T47D (cell line): ENCODE data around the gene BCL11A.

Experiments
- DNase-seq, 2 experiments: peaks; one replicate each; pipeline versions ENCODE4 v3.0.0 to v3.0.0-alpha.2; 2011 to 2012; ENCODE audit warnings: low read depth in 1 of 2, low spot score in 1 of 2
- JUND ChIP-seq: IDR thresholded peaks from 2 replicates; pipeline ENCODE4 v1.6.1; 2012; ENCODE audit warnings: low read depth
- in situ Hi-C: cut with HindIII; loops from 2 replicates; pipeline ENCODE4 v1.10.0; 2016; ENCODE audit warnings: low sequenced_read_pairs, low pct_unique_long_range_greater_than_20kb

The BCL11A gene

GRCh38 chr2:60440079-60440766 lies 113.2 kb downstream of the BCL11A start:
- in situ Hi-C loops, result no loop called here
- no peak for DNase-seq
- no peak for TF ChIP-seq JUND

DNA sequence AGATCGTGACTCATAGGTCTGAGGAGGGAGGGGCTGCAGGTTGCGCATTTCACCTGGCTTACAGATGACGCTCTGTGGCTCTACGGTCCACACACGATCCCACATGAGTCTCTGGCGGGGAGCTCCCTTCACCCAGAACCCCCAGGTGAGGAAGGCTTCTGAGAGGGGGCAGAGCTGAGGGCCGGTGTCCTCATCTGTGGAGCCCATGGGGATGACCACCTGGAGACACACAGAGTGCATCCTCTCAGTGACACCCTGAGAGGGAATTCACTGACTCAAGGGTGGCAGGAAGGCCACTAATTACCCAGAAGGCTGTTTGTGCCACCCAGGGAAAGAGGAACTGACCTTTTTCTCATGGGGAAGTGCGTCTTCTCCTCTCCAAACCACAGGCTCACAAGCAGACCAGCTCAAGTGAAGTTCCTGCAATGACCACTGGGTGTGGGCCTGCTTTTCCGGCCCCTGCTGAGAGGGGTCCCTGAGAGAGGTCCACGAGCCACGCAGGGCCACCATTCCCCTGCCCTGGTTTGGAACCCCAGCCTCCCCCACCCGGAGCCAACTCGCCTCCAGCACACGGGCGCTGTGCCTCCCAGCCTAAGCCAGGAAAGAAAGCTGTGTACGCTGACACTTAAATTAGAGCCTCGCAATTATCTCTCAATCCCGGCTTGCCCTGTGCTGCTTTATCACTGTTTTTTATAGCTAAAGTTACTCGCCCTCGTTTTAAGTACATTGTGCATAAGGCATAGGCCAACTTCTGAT lies 114.1 kb downstream of the BCL11A start:
- TF ChIP-seq JUND, result no peak
- DNase-seq, result peak in 1 of 2 experiments; percentile 10
- in situ Hi-C loops, result no loop called here

- no peak for TF ChIP-seq JUND
- in situ Hi-C loops, result no loop called here
- no peak for DNase-seq
These were observed 114.8 kb downstream of the BCL11A start for GRCh38 chr2:60438653-60439052.

DNA sequence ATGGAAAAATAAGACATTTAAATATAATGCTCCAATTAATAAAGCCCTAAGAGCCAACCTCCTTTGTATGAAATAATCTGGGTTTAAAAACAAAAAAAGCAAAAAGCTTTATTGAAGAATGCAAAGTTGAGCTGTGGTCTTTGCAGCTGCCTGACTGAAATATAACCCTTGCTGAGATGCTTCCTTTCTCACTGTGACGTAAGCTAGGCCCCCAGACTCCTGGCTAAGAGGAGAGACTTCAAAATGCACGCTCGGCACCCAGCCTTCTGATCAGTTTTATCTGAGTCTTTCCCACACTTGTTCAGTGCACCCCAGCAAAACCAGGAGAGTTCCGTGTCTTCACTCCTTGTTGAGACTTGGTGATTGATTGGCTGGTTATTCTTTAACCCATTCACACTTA lies 115.3 kb downstream of the BCL11A start:
- in situ Hi-C loops, result no loop called here

DNA sequence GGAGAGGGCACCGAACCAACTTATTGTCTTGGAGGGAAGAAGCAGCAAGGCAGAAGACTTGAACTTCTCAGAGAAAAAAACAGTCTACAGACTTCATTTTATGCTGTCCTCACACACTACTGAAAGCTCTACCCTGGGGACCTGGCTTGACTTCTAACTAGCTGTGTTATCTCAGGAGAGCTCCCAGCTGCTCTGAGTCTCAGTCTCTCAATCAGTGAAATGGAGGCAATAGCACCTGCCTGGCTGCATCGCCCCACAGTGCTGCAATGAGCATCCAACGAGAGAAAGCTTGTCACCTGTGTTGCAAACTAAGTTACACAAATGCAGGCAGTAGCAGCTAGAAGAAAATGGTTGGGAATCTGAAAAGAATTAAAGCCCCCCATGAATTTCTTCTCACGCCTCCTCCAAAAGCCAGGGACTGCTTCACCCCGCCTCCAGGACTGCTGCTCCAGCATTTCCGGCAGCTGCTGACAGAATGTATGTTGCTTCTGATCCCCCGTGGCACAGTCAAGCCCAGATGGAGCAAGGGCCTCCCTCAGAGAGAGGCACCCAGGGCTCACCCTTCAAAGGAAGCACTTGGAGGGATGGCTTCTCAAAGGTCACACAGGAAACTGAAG lies 116.3 kb downstream of the BCL11A start:
- no peak for TF ChIP-seq JUND
- in situ Hi-C loops, result no loop called here
- no peak for DNase-seq

More for the DNA sequence above, 115.3 kb downstream of the BCL11A start:
- no peak for TF ChIP-seq JUND
- DNase-seq, result no peak

DNA sequence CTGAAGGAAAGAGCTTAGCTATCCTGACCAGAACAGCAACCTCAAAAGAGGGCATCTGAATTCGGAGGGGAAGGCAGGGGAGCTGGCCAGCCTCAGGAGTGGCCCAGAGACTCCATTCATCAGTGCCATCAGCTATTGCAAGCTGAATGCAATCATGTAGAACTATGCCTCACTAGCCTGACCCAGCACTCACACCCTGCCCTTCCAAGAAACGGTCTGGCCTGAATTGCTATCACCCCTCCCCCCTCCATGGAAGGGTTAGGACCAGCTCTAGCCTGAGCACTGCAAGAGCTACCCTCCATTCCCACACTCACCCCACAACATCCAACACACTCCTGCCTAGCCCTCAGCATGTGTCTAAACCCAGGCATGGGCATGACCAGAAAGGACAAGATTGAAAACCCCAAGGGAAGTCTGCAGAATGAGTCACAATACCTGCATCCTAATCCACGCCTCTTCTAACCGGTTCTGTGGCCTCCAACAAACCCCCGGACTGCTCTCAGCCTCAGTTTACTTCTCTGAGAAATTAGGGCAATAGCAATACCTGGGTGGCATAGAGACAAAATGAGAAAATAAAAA lies 120.3 kb downstream of the BCL11A start:
- no peak for DNase-seq
- no peak for TF ChIP-seq JUND
- in situ Hi-C loops, result no loop called here

- no peak for TF ChIP-seq JUND
- in situ Hi-C loops, result no loop called here
- DNase-seq, result no peak
These were observed 121.3 kb downstream of the BCL11A start for GRCh38 chr2:60432035-60432601.

- in situ Hi-C loops, result no loop called here
- DNase-seq, result no peak
These were observed 123.8 kb downstream of the BCL11A start for GRCh38 chr2:60429681-60430080.

DNA sequence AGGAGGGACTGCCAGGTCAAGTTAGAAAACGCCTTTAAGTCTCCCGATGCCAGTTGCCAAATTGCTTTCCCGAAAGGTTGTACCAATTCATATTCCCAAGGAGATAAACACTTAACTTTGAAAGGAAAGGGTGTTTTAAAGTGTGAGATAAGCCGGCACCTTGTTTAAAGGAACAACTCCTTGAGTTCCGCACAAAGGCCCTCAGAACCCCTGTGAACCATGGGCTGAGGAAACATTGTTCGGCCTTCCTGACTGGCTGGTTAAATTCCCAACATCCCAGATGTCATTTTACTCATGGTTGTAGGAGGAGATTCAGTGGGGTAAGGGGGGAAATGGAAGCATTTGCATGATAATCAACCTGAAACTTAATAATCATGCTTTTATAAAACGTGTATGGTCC lies 126.6 kb downstream of the BCL11A start:
- TF ChIP-seq JUND, result no peak
- in situ Hi-C loops, result no loop called here

More at GRCh38 chr2:60429681-60430080, 123.8 kb downstream of the BCL11A start:
- TF ChIP-seq JUND, result no peak

DNA sequence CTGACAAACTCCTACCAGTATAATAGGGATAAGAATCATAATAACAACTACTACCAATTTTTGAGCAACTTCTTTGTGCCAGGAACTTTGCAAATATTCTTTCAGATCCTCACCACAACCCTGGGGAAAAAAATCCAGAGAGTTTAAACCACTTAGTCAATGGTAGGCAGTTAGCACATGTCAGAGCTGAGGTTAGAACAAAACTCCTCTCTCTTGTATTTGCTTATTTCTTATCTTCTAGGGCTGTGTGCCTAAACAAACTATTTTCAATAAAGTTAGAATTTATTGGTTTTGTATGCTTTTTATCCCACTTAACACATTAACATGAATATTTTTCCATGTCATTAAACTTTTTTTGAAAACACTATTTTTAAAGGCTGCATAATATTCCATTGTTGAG lies 127.1 kb downstream of the BCL11A start:
- DNase-seq, result no peak
- in situ Hi-C loops, result no loop called here
- TF ChIP-seq JUND, result no peak

More for the DNA sequence above, 126.6 kb downstream of the BCL11A start:
- no peak for DNase-seq

DNA sequence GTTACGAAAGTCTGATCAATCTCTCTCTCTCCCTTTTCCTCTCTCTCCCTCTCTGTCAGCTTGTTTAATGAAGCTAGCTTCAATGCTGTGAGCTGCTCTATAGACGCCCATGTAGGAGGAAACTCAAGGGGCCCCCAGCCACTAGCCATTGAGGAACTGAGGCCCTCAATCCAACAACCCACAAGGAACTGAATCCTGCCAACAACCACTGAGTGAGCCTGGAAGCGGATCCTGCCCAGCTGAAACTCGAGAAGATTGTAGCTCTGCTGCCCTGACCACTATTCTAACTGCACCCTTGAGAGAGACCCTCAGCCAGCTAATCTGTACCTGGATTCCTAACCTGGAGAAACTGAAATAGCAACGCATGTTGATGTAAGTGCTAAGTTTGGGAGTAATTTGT lies 129.2 kb downstream of the BCL11A start:
- DNase-seq, result no peak
- in situ Hi-C loops, result no loop called here
- no peak for TF ChIP-seq JUND

- in situ Hi-C loops, result no loop called here
- no peak for TF ChIP-seq JUND
- DNase-seq, result no peak
These were observed 129.9 kb downstream of the BCL11A start for GRCh38 chr2:60423505-60423904.
